Endothelial cell of umbilical vein (primary cell): ENCODE data around the gene HRH3. TPM values are rescaled to one million over a fixed set of nuclear protein-coding genes. Genes with fewer than 3 reads are reported as not detected.

Source experiments
- BruUV-seq: library from RNA; stranded (reverse); fragments of 400-500 nt; replicated peaks from 2 replicates; lab custom pipeline; 2021; lab: Mats Ljungman, UMichigan
- CTCF ChIA-PET: fragments of 300-600, 350-600 bp; sonication (Branson Sonifier 250); formaldehyde crosslinking; loops from one replicate; lab custom pipeline; 2021; ENCODE audit warnings: antibody characterized with exemption, inconsistent platforms; lab: Charles Lee
- POLR2A ChIA-PET: fragments of 300-600, 350-600 bp; sonication (Branson Sonifier 250); formaldehyde crosslinking; loops from one replicate; lab custom pipeline; 2021; ENCODE audit warnings: antibody characterized with exemption, inconsistent platforms; lab: Charles Lee
- DNase-seq: peaks from one replicate; pipeline ENCODE4 v3.0.0-alpha.2; 2011; ENCODE audit warnings: low read depth, low spot score
- FAIRE-seq: peaks from 2 replicates; lab custom pipeline; 2011; peaks lifted over from hg19 to GRCh38; lab: Jason Lieb, UNC
- H2AFZ ChIP-seq: 2 replicates; pipeline ENCODE4 v1.6.0; 2012; ENCODE audit warnings: low read depth, low read length, control low read depth, inconsistent platforms
- H3K27ac ChIP-seq: 2 replicates; pipeline ENCODE4 v1.5.1; 2011; ENCODE audit warnings: low read depth, mild to moderate bottlenecking, control low read depth, low read length, moderate library complexity; ENCODE audit not compliant: insufficient read depth
- H3K27me3 ChIP-seq, 2 experiments: 2 replicates each; pipeline versions ENCODE4 v1.6.0 to v1.6.1; 2011; ENCODE audit warnings: low read length in 2 of 2, mixed read lengths in 1 of 2; ENCODE audit not compliant: control insufficient read depth in 2 of 2, insufficient read depth in 2 of 2
- H3K36me3 ChIP-seq, 2 experiments: 2 replicates in 1 of 2; 3 replicates in 1 of 2; pipeline ENCODE4 v1.5.1; 2011; ENCODE audit warnings: low read length in 2 of 2, mild to moderate bottlenecking in 1 of 2, moderate library complexity in 1 of 2; ENCODE audit not compliant: control insufficient read depth in 2 of 2, insufficient read depth in 2 of 2; ENCODE audit errors: extremely low read depth in 1 of 2
- H3K4me1 ChIP-seq: 3 replicates; pipeline ENCODE4 v1.5.1; 2011; ENCODE audit warnings: mild to moderate bottlenecking, low read length; ENCODE audit not compliant: control insufficient read depth, insufficient read depth; ENCODE audit errors: extremely low read depth
- H3K4me2 ChIP-seq: 2 replicates; pipeline ENCODE4 v1.6.1; 2011; ENCODE audit warnings: low read length, control low read depth, mixed read lengths; ENCODE audit not compliant: insufficient read depth
- H3K4me3 ChIP-seq, 3 experiments: fragments of 200-600 bp in 1 of 3; sonication (generic), shearing (Covaris generic) in 1 of 3; replicated peaks in 1 of 3; 2 replicates each; pipeline ENCODE4 v1.5.1; 2011 to 2016; ENCODE audit warnings: control low read depth in 3 of 3, low read length in 3 of 3, mild to moderate bottlenecking in 2 of 3, inconsistent platforms in 1 of 3, low read depth in 1 of 3, moderate library complexity in 1 of 3; ENCODE audit not compliant: insufficient read depth in 1 of 3
- H3K79me2 ChIP-seq: 2 replicates; pipeline ENCODE4 v1.6.0; 2012; ENCODE audit warnings: low read length, inconsistent platforms; ENCODE audit not compliant: control insufficient read depth, insufficient read depth
- H3K9ac ChIP-seq: replicated peaks from 2 replicates; pipeline ENCODE3; 2011; ENCODE audit warnings: low read length, control low read depth; ENCODE audit not compliant: insufficient read depth; ENCODE audit errors: extremely low read depth
- H3K9me1 ChIP-seq: replicated peaks from 3 replicates; pipeline ENCODE4 v1.6.0; 2011; ENCODE audit warnings: mild to moderate bottlenecking, low read length; ENCODE audit not compliant: control insufficient read depth, insufficient read depth; ENCODE audit errors: extremely low read depth
- H3K9me3 ChIP-seq: replicated peaks from 2 replicates; pipeline ENCODE4 v1.5.1; 2012; ENCODE audit warnings: low read length, inconsistent platforms; ENCODE audit not compliant: control insufficient read depth, insufficient read depth
- H4K20me1 ChIP-seq: replicated peaks from 2 replicates; pipeline ENCODE3; 2011; ENCODE audit warnings: mild to moderate bottlenecking, low read length; ENCODE audit not compliant: control insufficient read depth, insufficient read depth; ENCODE audit errors: extremely low read depth
- CTCF ChIP-seq, 2 donors: IDR thresholded peaks; 1 replicate in 1 of 2; 2 replicates in 1 of 2; pipeline ENCODE4 v1.5.1; 2011; ENCODE audit warnings: low read length in 2 of 2, mild to moderate bottlenecking in 2 of 2, moderate library complexity in 2 of 2, control low read depth in 1 of 2, inconsistent platforms in 1 of 2, low read depth in 1 of 2; ENCODE audit not compliant: insufficient read depth in 1 of 2; ENCODE audit errors: extremely low read depth in 1 of 2
- EZH2 ChIP-seq: IDR thresholded peaks from 2 replicates; pipeline ENCODE4 v1.6.1; 2012; ENCODE audit warnings: borderline replicate concordance, low read depth, mild to moderate bottlenecking, moderate library complexity, low read length, inconsistent platforms; ENCODE audit not compliant: severe bottlenecking
- FOS ChIP-seq: IDR thresholded peaks from 2 replicates; pipeline ENCODE4 v1.6.1; 2011; ENCODE audit warnings: mild to moderate bottlenecking, low read length, moderate library complexity, borderline replicate concordance; ENCODE audit not compliant: insufficient read depth
- GATA2 ChIP-seq: IDR thresholded peaks from 2 replicates; pipeline ENCODE4 v1.7.0; 2011; ENCODE audit warnings: low read depth, mild to moderate bottlenecking, moderate library complexity, mixed read lengths, low read length; ENCODE audit not compliant: insufficient read length, insufficient read depth
- JUN ChIP-seq: IDR thresholded peaks from 2 replicates; pipeline ENCODE4 v1.6.1; 2011; ENCODE audit warnings: borderline replicate concordance, low read depth; ENCODE audit not compliant: insufficient read length, insufficient read depth
- MAX ChIP-seq: IDR thresholded peaks from 2 replicates; pipeline ENCODE4 v1.6.1; 2011; ENCODE audit not compliant: insufficient read depth, insufficient read length
- MYC ChIP-seq: IDR thresholded peaks from one replicate; pipeline ENCODE4 v1.6.1; 2011; ENCODE audit warnings: mild to moderate bottlenecking, low read depth, low read length
- POLR2A ChIP-seq: IDR thresholded peaks from 2 replicates; pipeline ENCODE4 v1.6.1; 2012; ENCODE audit warnings: low read depth, mild to moderate bottlenecking, control low read depth, low read length
- POLR2AphosphoS5 ChIP-seq: IDR thresholded peaks from 2 replicates; pipeline ENCODE4 v1.6.1; 2012; ENCODE audit warnings: low read depth, mild to moderate bottlenecking, control low read depth, low read length, moderate library complexity; ENCODE audit not compliant: insufficient read depth
- dilution Hi-C: fragments of 300-500 bp; cut with MboI; formaldehyde crosslinking; loops from one replicate; pipeline ENCODE4 v1.15.0; 2019; ENCODE audit warnings: low sequenced_read_pairs; ENCODE audit not compliant: extremely low pct_ligation_motif_present
- intact Hi-C: fragments of 100-400 bp; cut with micrococcal nuclease; formaldehyde crosslinking; loops from one replicate; pipeline ENCODE4 v1.10.0; 2022
- polyA plus RNA-seq, 4 experiments: library from polyadenylated mRNA; depleted of rRNA in 3 of 4; stranded (reverse) in 3 of 4; unstranded in 1 of 4; fragments of >200 nt; gene quantifications; 2 replicates each; pipeline versions ENCODE4 v1.2.1 to v1.2.3, GENCODE V29; 2011 to 2012; ENCODE audit warnings: missing spikeins in 1 of 4
- total RNA-seq: library from RNA; stranded (reverse); gene quantifications from 2 replicates; pipeline ENCODE4 v1.2.3, GENCODE V29; 2021

Gene HRH3
- total and polyA plus RNA-seq, 2 donors (not counting 3 experiments of a cell fraction or from before 2014, with no cell fraction given): not detected

GRCh38 chr20:62174870-62175624 lies 45.0 kb downstream of the HRH3 start:
- FAIRE-seq (no peak), DNase-seq (no peak)
- Histone ChIP-seq H3K27me3 (no peaks in the 10 kb centered on the region), H3K4me3 (no peak overlapping the region), H3K79me2 (no peaks in the 10 kb centered on the region), H3K36me3 (peaks cover 2 to 15% of the 10 kb centered on the region in 2 experiments), H3K9me3 (no peaks in the 10 kb centered on the region), H3K9me1 (no peaks in the 10 kb centered on the region), H3K27ac (no peak overlapping the region), H2AFZ (no peak overlapping the region), H3K4me1 (no peaks in the 10 kb centered on the region), H3K4me2 (no peak overlapping the region), H3K9ac (no peak overlapping the region), H4K20me1 (no peaks in the 10 kb centered on the region)
- ChIA-PET CTCF (no interaction called here), POLR2A (interaction anchor here (0.5 kb wide), 1 partner anchor 212 kb away, joined by 3 read pairs; the partner anchor contains the start of gene RPS21)
- BruUV-seq: no TSS peak
- no peak for TF ChIP-seq JUN
- no peak for TF ChIP-seq FOS
- TF ChIP-seq POLR2AphosphoS5: no peak
- TF ChIP-seq GATA2: no peak
- TF ChIP-seq CTCF (IDR thresholded peaks at IDR 0.05; ENCODE audit: extremely low read depth in 1 of 2, insufficient read depth in 1 of 2, low read depth in 1 of 2, low read length in 2 of 2): no peak
- no peak for TF ChIP-seq POLR2A
- TF ChIP-seq MAX: no peak
- TF ChIP-seq MYC: no peak
- no peak for TF ChIP-seq EZH2
- dilution Hi-C loops: no loop called here
- intact Hi-C loops: no loop called here
